Vagina (tissue), 2 donors: ENCODE data around the gene SCN9A.

Source experiments
- POLR2A ChIP-seq, 2 donors: fragments of 450-650 bp; IDR thresholded peaks; one replicate each; pipeline ENCODE4 v1.6.1; 2017; ENCODE audit warnings: antibody characterized with exemption in 2 of 2, mild to moderate bottlenecking in 2 of 2, moderate library complexity in 2 of 2
- POLR2AphosphoS5 ChIP-seq, 2 donors: sonication (generic); formaldehyde crosslinking; IDR thresholded peaks; one replicate each; pipeline ENCODE4 v1.9.0; 2017; ENCODE audit warnings: antibody characterized with exemption in 2 of 2, mild to moderate bottlenecking in 2 of 2, low read depth in 1 of 2; ENCODE audit not compliant: insufficient read depth in 1 of 2
- TF ChIP-seq, protein P1 (sequence below), 3 experiments: fragments of 450-650 bp in 2 of 3; fragments of 200-600 bp in 1 of 3; sonication (generic) in 1 of 3; IDR thresholded peaks; one replicate each; pipeline ENCODE4 v1.5.1; 2017 to 2019; ENCODE audit warnings: antibody characterized with exemption in 3 of 3, mild to moderate bottlenecking in 2 of 3, moderate library complexity in 2 of 3

DNA sequence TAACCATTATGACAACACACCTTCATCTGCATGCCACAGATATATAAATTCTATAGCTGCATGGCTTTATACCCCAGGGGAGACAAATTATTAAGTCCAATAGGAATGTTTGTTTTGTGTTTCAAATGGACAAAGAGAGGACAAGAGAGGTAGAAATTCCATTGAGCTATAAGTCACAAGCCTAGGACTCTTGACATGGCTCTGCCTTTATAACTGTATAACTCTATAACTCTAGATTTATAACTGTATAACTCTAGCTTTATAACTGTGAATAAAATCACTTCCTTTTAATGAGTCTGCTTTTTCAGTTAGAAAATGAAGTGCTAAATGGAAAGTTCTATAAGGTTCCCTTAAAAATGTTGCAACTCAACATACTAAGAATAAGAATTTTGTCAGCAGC, 106.4 kb downstream of the SCN9A start:
- TF ChIP-seq POLR2A (IDR thresholded peaks at IDR 0.05), result no peak
- TF ChIP-seq, protein P1, sequence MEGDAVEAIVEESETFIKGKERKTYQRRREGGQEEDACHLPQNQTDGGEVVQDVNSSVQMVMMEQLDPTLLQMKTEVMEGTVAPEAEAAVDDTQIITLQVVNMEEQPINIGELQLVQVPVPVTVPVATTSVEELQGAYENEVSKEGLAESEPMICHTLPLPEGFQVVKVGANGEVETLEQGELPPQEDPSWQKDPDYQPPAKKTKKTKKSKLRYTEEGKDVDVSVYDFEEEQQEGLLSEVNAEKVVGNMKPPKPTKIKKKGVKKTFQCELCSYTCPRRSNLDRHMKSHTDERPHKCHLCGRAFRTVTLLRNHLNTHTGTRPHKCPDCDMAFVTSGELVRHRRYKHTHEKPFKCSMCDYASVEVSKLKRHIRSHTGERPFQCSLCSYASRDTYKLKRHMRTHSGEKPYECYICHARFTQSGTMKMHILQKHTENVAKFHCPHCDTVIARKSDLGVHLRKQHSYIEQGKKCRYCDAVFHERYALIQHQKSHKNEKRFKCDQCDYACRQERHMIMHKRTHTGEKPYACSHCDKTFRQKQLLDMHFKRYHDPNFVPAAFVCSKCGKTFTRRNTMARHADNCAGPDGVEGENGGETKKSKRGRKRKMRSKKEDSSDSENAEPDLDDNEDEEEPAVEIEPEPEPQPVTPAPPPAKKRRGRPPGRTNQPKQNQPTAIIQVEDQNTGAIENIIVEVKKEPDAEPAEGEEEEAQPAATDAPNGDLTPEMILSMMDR (IDR thresholded peaks at IDR 0.05), result no peak
- TF ChIP-seq POLR2AphosphoS5 (IDR thresholded peaks at IDR 0.05; ENCODE audit: insufficient read depth in 1 of 2, low read depth in 1 of 2), result no peak
